Measurements from ENCODE around the gene LRRC41. TPM values are rescaled to one million over a fixed set of nuclear protein-coding genes. Genes with fewer than 3 reads are reported as not detected.

The LRRC41 gene
- total and polyA plus RNA-seq, 2 of the 13 experiments (the other 11 are each of a cell fraction or from before 2014, with no cell fraction given) = 48.1 to 53.6 TPM

DNA sequence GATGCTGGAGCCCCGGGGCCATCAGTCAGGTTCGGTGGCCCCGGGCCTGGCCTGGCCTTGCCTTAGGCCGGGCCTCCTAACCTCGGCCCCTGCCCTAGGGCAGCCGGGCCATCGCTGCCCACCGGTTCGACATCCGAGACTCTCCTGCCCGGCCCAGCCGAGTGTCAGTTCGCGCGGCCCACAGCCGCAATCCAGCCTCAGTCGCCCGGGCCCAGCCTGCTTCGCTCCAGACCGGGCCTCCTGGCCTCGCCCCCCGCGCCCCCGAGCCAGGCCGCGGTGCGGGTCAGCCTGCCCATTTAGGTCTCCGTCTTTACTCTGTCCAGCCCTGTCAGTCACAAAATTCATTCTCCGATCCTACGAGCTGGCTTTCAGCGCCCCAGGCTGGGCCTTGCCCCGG, 777 bp downstream of the LRRC41 start (continued):
- TF ChIP-seq, protein P1, sequence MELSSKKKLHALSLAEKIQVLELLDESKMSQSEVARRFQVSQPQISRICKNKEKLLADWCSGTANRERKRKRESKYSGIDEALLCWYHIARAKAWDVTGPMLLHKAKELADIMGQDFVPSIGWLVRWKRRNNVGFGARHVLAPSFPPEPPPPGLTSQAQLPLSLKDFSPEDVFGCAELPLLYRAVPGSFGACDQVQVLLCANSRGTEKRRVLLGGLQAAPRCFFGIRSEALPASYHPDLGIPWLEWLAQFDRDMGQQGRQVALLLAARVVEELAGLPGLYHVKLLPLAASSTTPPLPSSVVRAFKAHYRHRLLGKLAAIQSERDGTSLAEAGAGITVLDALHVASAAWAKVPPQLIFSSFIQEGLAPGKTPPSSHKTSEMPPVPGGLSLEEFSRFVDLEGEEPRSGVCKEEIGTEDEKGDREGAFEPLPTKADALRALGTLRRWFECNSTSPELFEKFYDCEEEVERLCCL (CRISPR knock-in tag; IDR thresholded peaks at IDR 0.05; ENCODE audit: borderline replicate concordance) = 0 out of 2 replicates have a peak, but pooled peaks have one; percentile 22
- no peak for TF ChIP-seq FIP1L1 (IDR thresholded peaks at IDR 0.05; ENCODE audit: borderline replicate concordance, insufficient read depth, low read depth, low read length)
- no peak for TF ChIP-seq ZNF224 (CRISPR knock-in tag; IDR thresholded peaks at IDR 0.05)
- no peak for TF ChIP-seq ZNF75D (CRISPR knock-in tag; IDR thresholded peaks at IDR 0.05; ENCODE audit: borderline replicate concordance)
- TF ChIP-seq, protein P2, sequence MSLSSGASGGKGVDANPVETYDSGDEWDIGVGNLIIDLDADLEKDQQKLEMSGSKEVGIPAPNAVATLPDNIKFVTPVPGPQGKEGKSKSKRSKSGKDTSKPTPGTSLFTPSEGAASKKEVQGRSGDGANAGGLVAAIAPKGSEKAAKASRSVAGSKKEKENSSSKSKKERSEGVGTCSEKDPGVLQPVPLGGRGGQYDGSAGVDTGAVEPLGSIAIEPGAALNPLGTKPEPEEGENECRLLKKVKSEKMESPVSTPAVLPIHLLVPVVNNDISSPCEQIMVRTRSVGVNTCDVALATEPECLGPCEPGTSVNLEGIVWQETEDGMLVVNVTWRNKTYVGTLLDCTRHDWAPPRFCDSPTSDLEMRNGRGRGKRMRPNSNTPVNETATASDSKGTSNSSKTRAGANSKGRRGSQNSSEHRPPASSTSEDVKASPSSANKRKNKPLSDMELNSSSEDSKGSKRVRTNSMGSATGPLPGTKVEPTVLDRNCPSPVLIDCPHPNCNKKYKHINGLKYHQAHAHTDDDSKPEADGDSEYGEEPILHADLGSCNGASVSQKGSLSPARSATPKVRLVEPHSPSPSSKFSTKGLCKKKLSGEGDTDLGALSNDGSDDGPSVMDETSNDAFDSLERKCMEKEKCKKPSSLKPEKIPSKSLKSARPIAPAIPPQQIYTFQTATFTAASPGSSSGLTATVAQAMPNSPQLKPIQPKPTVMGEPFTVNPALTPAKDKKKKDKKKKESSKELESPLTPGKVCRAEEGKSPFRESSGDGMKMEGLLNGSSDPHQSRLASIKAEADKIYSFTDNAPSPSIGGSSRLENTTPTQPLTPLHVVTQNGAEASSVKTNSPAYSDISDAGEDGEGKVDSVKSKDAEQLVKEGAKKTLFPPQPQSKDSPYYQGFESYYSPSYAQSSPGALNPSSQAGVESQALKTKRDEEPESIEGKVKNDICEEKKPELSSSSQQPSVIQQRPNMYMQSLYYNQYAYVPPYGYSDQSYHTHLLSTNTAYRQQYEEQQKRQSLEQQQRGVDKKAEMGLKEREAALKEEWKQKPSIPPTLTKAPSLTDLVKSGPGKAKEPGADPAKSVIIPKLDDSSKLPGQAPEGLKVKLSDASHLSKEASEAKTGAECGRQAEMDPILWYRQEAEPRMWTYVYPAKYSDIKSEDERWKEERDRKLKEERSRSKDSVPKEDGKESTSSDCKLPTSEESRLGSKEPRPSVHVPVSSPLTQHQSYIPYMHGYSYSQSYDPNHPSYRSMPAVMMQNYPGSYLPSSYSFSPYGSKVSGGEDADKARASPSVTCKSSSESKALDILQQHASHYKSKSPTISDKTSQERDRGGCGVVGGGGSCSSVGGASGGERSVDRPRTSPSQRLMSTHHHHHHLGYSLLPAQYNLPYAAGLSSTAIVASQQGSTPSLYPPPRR (CRISPR knock-in tag; IDR thresholded peaks at IDR 0.05; ENCODE audit: borderline replicate concordance) = no peak
- TF ChIP-seq HMG20B (CRISPR knock-in tag; conservative IDR thresholded peaks at IDR 0.05) = no peak
- TF ChIP-seq RFX5 (IDR thresholded peaks at IDR 0.05; ENCODE audit: low read depth, low read length) = no peak
- TF ChIP-seq PHF8 (CRISPR knock-in tag; IDR thresholded peaks at IDR 0.05) = peak; percentile 92
- peak; percentile 57; the same call in 1 of the 2 replicates for TF ChIP-seq CCDC6 (CRISPR knock-in tag; IDR thresholded peaks at IDR 0.05)
- TF ChIP-seq MTA3 (CRISPR knock-in tag; IDR thresholded peaks at IDR 0.05) = no peak; the same call in 1 of the 2 replicates
- TF ChIP-seq NCOA2 (CRISPR knock-in tag; IDR thresholded peaks at IDR 0.05) = no peak
- peak; percentile 80; the same call in 1 of the 2 replicates for TF ChIP-seq ZNF558 (CRISPR knock-in tag; IDR thresholded peaks at IDR 0.05; ENCODE audit: borderline replicate concordance)
- TF ChIP-seq, protein P3, sequence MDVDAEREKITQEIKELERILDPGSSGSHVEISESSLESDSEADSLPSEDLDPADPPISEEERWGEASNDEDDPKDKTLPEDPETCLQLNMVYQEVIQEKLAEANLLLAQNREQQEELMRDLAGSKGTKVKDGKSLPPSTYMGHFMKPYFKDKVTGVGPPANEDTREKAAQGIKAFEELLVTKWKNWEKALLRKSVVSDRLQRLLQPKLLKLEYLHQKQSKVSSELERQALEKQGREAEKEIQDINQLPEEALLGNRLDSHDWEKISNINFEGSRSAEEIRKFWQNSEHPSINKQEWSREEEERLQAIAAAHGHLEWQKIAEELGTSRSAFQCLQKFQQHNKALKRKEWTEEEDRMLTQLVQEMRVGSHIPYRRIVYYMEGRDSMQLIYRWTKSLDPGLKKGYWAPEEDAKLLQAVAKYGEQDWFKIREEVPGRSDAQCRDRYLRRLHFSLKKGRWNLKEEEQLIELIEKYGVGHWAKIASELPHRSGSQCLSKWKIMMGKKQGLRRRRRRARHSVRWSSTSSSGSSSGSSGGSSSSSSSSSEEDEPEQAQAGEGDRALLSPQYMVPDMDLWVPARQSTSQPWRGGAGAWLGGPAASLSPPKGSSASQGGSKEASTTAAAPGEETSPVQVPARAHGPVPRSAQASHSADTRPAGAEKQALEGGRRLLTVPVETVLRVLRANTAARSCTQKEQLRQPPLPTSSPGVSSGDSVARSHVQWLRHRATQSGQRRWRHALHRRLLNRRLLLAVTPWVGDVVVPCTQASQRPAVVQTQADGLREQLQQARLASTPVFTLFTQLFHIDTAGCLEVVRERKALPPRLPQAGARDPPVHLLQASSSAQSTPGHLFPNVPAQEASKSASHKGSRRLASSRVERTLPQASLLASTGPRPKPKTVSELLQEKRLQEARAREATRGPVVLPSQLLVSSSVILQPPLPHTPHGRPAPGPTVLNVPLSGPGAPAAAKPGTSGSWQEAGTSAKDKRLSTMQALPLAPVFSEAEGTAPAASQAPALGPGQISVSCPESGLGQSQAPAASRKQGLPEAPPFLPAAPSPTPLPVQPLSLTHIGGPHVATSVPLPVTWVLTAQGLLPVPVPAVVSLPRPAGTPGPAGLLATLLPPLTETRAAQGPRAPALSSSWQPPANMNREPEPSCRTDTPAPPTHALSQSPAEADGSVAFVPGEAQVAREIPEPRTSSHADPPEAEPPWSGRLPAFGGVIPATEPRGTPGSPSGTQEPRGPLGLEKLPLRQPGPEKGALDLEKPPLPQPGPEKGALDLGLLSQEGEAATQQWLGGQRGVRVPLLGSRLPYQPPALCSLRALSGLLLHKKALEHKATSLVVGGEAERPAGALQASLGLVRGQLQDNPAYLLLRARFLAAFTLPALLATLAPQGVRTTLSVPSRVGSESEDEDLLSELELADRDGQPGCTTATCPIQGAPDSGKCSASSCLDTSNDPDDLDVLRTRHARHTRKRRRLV (CRISPR knock-in tag; IDR thresholded peaks at IDR 0.05) = 0 out of 2 replicates have a peak, but pooled peaks have one; percentile 23
- TF ChIP-seq THRA (CRISPR knock-in tag; IDR thresholded peaks at IDR 0.05; ENCODE audit: borderline replicate concordance) = no peak
- no peak for TF ChIP-seq HNRNPL (IDR thresholded peaks at IDR 0.05; ENCODE audit: low read depth, low read length)
- no peak for TF ChIP-seq ARNT2 (CRISPR knock-in tag; IDR thresholded peaks at IDR 0.05; ENCODE audit: low read depth)
